ENCODE data around the gene MIA.
"Not testable (repeated sequence)": the region's sequence is repeated elsewhere in the genome, so short reads cannot be mapped to it uniquely, and the experiment has no call there.

Gene MIA

DNA sequence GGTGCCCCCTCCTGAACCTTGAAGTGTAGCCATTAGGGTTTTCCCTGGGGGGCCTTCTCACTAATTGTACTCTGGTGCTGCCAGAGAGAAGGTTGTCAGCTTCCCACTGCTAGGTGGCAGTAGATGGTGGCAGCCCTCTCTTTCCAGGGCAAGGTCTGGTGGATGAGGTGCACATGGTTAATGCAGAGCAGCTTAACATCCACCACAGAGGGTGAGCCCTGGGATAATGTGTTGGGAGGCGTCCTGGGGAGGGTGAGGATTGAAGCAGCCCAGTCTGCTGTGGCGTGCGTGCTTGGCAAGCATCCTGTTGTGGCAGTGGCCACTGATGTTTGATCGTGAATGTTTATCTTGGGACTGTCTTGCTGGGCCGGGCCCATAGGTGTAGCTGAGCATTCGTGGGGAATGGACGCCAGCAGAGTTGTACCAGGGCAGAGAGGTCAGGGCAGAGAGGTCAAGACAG, 29.5 kb downstream of the MIA start:
- no peak for DNase-seq

DNA sequence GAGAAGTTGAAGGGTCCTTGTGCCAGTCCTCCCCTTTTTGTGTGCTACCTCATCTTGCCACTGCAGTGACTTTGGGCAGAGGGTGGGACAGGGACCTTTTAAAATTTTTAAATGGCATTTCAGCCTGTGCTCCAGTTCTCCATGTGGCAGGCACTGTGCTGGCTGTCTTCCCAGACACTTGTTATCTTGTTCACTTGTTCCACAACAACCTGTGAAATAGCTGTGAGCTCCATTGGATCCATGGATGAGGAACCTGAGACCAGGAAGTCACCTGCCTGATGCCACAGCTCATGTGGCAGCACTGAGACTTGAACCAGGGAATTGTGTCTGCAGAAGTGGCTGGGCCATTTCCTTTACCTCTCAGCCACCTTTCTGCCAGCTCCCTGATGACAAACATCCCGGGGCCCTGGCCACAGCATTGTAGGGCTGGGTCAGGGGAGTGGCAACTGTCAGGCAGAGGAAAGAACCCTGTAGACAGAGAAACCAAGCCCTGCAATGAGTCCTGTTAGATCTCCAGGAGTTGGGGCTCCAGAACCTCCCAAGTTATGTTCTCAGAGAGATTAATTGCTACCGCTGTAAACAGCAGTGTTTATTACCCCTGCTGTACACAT, 30.0 kb downstream of the MIA start:
- DNase-seq: no peak

DNA sequence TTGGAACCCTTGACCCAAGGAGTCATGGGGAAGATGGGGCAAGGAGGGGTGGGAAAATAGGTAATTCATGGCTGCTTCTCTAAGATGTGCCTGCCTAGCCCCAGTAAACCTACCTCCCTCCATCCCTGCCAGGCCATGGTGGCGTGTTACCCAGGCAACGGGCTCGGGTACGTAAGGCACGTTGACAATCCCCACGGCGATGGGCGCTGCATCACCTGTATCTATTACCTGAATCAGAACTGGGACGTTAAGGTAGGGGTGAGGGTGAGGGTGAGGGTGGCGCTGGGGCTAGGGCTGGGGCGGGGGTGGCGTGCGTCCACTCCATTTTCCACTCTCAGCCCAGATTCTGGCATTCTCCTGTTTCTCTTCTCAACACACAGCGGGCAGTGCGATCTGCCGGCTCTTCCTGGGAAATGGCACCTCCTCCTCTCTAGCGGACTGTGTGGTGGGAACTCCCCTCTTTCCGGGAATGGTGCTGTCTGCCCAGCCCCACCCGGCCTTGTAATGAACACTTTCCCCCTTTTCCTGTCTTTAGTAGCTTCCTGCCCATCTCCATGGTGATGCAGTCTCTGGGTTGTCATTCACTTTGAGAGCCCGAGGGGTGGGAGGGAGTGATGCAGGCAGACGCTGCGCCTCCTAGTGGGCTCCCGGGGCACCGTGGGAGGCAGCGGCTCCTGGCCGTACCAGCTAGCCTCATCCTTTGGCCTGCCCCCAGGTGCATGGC, 31.3 kb downstream of the MIA start:
- DNase-seq: peak; percentile 82

DNA sequence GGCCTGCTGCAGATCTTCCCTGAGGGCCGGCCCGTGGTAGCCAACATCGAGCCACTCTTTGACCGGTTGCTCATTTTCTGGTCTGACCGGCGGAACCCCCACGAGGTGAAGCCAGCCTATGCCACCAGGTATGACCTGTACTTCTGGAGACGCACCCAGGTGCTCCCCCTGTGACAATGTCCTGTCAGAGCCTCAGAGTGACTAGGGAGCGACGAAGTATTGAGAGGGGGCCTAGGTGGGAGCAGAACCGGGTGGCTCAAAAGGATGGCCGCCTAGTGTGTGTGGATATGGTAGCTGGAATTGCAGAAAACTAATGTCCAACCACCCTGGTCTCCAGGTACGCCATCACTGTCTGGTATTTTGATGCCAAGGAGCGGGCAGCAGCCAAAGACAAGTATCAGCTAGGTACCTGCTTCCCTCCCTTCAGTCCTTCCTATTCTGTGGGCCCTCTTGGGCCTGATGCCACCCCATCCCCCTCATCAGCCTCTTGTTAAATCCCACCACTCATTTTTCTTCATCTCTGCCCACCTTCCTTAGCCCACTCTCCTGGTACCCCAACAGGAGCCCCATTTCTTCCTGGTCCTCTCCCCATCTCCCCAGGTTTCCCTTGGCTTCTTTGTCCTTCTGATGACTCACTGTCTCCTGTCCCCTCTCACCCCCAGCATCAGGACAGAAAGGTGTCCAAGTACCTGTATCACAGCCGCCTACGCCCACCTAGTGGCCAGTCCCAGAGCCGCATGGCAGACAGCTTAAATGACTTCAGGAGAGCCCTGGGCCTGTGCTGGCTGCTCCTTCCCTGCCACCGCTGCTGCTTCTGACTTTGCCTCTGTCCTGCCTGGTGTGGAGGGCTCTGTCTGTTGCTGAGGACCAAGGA, 32.1 kb downstream of the MIA start:
- DNase-seq: no peak

DNA sequence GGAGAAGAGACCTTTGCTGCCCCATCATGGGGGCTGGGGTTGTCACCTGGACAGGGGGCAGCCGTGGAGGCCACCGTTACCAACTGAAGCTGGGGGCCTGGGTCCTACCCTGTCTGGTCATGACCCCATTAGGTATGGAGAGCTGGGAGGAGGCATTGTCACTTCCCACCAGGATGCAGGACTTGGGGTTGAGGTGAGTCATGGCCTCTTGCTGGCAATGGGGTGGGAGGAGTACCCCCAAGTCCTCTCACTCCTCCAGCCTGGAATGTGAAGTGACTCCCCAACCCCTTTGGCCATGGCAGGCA, 32.7 kb downstream of the MIA start:
- no peak for DNase-seq

DNA sequence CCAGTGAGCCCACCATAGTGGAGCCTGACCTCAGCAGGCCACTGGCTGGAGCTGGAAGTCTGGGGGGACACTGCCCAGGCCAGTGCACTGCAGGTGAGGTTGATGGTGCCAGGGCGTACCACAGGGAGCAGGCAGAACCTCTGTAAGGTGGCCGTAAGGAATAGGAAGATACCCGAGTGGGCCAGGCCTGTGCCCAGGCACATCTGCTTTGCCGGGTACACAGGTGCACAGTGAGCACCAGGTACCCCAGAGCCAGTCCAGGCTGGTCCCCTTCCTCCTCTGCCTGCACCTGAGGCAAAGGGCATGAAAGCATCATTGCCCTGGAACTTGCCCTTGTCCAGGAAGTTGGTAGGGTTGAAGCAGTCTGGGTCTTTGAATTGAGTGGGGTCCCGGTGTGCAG, 33.2 kb downstream of the MIA start:
- DNase-seq: no peak

DNA sequence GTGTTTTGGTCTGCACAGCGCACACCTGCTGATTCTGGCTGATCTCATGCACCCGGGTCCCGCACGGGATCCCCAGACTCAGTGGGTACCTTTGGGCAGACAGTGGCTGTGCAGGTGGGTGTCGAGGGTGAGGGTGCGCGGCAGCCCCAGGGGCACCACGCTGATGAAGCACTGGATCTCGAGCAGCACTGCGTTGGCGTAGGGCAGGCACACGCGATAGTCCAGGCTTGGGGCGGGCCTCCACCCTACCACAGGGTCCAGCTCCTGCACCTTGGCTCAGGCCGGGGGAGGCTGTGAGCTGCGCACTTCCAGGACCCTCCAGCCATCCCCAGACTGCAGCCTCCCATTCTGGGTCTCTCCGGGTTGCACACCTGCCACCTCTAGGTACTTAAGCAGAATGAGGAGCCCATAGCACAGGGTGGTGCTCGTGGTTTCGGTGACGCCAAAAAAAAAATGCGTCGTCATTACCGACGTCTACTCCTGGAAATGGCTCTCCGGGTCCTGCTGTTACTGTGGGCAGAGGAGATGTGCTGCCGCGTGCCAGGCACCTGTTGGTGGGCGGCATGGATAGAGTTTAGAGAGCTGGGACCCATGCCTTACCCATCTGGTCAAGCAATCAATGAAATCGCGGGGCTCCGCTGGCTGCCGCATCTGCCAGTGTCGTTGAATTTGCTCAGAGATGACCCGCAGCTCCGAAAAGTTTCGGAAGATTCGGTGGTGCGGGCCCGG, 34.2 kb downstream of the MIA start:
- no peak for DNase-seq

DNA sequence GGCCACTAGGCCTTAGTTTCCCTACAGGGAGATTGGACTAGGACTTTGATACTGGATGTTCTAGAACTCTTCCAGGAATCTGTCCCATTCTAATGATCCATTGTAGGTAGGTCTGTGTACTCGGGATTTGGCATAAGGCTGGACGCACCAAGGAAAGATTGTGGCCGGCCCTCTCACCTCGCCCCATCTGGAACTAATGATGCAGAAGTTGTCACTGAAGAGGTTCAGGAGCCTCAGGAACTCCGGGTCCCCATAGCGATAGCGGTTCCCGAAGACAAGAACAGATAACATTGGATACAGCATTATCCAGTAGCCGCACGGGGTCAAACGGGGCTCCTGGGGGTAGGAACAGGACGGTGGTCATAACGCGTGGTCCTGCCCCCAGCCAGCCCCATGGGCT, 34.8 kb downstream of the MIA start:
- no peak for DNase-seq

DNA sequence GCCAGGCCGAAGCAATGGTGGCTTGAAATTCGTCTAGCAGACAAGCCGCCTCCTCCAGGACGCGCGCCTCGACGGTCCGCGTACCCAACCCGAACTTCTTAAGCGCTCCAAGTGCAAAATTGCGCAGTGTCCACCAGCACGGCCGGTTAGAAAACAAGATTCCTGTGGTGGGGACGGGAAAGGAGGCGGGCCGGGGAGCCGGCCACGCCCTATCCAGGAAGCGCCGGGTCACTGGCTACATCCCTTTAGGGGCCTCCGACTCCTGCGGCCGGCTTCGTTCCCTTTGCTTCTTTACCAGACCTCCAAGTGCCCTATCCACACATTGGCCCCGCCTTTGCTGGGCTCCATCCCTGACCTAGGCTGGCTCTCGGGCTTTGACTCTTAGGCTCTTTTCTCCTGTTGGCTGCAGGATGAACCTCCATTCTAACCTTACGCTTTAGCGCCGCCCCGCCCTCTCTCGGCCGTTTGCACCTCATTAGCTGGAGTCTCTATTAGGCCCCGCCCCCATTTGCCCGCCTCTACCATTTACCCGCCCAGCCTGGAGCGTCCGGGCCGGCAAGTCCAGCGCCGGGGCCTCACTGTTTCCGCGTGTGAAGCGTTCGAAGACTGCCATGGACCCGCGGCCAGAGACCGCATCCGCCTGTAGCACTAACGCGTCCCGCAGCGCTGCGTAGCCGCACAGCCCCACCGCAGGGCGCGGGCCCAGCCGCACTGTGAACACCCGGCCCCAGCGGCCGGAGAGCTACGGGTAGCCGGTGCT, 35.5 kb downstream of the MIA start:
- not testable (repeated sequence) for DNase-seq

DNA sequence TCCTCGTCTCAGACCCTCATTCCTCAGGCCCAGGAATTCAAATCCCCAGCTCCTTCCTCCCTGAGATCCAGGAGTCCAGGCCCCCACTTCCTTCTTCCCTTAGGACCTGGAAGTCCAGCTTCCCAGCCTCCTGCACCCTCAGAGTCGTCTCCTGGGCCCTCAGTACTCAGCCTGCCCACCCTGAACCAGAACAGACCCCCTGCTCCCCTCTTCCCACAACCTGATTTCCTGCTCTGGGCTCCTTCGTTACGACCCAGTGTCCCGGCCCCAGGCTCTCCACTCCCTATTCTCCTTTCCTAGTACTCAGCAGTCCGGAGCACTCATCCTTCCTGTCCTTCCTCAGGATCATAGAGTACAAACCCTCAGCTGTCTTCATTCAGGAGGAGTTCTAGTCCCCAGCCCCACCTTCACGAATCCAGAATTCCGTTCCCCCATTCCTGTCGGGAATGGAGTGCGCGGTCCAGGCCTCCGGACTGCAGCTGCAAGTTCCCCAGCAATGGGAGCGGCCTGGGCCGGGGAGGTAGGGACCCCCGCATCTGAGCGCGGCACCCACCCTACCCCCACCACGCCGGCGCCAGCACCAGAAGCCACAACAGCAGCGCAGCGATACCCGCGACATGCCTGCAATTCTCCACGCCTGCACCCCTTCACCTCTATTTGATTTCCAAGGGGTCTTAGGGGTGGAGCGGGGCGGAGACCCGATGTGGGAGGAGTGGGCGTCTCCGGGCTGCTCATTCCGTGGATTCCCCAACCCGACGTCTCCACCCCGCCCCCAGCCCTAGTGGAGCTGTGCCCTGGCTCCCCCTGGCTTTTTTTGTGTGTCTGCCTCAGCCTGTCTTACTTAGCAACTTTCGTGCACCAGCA, 36.4 kb downstream of the MIA start:
- DNase-seq: no peak

DNA sequence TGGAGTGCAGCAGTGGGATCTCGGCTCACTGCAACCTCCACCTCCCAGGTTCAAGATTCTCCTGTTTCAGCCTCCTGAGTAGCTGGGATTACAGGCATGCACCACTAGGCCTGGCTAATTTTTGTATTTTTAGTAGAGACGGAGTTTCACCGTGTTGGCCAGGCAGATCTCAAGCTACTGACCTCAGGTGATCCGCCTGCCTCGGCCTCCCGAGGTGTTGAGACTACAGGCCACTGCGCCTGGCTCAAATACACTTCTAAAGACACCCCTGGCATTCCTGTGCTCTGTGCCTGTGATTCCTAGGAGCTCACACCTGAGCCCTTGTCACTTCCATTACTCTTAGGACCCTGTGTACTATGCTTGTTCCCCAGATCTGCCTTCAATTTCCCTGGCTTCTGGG, 37.2 kb downstream of the MIA start:
- DNase-seq: not testable (repeated sequence)

DNA sequence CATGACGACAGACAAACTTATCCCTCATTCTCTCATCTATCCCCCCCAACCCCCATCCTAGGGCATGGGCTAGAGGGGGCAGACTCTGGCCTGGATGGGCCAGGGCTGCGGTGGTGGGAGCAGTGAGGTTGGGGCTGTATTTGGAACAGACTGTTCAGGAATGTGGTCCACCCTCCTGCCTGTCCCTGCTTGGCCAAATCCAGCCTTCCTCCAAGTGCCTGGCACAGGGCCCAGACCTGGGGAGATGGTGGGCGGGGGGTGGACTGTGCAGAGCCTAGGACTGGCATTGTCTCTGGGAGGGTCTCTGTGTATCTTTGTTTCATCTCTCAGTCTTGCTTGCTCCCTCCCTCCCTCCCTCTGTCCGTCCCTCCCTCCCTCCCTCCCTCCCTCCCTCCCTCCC, 37.9 kb downstream of the MIA start:
- DNase-seq: no peak

DNA sequence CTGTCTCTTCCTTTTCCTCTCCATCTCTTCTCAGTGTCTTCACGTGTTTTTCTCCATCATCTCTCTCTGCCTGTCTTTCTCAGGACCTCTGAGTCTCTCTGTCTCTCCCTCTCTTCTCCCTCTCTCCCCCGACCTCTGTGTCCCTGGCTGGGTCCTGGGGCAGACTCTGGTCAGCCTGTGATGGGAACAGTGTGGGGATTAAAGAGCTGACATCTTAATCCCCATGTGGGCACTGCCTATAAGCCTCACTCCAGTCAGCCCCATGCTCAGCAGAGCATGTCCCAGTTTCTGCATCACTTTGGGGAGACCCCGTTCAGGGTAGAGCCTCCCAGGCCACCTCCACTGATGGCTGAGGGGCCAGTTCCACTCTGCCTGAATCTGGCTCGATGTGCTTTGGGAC, 39.9 kb downstream of the MIA start:
- DNase-seq: no peak

DNA sequence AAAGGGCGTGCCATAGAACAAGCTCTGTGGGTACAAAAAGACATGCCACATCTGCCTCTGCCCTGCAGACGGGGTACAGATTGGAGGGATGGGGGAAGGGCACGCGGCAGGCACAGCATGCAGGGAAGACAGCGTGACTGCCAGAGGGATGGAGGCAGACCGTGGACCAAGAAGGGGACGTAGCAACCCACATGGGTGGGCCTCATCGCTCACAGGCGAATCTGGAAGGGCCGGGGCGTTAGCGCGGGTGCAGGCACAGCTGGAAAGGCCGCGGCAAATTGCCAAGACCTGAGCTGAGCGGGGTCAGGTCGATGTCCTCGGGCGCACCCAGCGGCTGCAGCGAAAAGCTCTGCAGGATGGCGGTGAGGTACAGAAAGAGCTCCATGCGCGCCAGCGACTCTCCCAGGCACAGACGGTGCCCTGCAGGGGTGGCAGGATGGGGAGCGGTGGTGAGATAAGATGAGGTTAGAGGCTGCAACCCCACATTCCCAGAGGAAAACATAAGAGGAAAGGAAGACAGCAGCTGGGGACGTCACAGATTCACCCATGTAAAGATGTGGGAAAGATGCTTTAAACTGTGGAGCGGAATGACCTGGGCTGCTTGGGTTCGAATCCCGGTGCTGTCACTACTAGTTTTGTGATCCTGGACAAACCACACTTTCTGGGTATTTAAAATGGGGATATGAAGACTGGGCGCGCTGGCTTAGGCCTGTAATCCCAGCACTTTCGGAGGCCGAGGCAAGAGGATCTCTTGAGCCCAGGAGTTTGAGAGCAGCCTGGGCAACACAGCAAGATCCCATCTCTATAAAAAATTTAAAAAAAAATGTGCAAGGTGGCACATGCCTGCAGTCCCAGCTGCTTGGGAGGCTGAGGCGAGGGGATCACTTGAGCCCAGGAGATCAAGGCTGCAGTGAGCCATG, 43.4 kb downstream of the MIA start:
- DNase-seq: peak; percentile 80

DNA sequence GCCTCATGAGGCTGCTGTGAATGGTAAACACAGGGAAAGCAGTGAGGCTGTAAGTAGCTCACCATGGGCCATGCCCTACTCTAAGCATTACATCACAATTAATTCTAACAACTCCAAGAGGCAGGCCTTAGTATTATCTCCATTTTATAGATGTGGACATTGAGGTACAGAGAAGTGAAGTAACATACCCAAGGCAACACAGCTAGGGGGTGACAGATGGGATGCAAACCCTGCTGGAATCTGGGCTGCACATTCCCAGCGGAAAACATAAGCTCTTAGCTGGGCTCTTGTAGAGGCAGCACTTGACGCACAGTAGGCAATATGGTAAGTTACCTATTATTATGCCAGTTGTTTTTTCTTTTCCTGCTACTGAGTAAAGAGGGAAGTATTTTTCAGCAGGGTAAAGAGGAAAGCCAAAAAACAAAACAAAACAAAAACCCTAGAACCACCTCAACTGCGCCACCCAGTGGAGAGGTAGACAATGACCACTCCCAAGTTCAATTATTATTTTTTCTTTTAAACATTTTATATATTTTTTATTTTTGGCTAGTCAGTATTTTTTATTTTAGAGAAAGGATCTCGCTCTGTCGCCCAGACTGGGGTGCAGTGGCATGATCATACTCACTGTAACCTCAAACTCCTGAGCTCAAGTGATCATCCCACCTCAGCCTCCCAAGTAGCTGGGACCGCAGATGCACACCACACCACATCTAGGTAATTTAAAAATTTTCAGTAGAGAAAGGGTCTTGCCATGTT, 44.3 kb downstream of the MIA start:
- DNase-seq: not testable (repeated sequence)

DNA sequence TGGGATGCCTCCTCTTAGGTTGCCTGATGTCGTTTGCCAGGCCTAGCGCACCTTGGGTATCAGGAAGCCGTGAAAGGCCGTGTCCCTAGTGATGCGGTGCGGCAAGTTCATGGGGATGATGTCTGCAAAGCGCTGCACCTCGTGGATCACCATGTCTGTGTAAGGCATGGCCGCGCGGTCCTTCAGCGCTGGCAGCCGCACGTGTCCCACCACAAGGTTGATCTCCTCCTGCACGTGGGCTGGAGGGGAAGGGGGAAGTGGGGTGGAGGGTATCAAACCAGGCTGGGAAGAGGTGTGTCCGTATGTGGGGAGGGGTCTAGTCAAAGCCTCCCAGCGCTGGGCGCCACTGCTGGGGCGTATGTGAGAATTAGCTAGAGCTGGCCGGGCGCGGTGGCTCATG, 46.8 kb downstream of the MIA start:
- DNase-seq: no peak

DNA sequence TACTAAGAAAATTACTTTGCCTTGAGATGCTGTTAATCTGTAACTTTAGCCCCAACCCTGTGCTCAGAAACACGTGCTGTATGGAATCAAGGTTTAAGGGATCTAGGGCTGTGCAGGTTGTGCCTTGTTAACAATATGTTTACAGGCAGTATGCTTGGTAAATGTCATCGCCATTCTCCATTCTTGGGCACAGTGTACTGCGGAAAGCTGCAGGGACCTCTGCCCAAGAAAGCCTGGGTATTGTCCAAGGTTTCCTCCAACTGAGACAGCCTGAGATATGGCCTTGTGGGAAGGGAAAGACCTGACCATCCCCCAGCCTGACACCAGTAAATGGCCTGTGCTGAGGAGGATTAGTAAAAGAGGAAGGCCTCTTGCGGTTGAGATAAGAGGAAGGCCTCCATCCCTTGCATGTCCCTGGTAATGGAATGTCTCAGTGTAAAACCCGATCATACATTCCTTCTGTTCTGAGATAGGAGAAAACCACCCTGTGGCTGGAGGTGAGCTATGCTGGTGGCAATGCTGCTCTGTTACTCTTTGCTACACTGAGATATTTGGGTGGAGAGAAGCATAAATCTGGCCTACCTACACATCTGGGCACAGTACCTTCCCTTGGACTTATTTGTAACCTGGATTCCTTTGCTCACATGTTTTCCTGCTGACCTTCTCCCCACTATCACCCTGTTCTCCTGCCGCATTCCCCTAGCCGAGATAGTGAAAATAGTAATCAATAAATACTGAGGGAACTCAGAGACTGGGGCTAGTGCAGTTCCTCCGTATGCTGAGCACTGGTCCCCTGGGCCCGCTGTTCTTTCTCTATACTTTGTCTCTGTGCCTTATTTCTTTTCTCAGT, 47.6 kb downstream of the MIA start:
- DNase-seq: not testable (repeated sequence)

DNA sequence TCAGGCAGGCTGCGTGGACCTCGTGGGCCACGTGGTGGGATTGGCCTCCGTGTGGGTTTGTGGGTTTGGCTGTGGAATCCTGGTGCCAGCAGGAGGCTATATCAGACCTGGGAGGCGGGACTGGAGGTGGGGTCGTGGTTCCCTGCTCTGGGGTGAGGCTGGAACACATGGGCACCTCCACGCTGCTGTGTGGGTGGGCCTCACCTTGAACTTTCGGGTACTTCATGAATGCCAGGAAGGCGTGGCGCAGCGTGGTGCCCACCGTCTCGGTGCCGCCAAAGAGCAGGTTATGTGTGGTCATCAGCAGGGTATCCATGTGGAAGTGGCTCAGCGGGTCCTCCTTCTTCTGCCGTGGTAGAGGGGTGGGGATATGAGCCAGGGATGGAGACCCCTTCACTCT, 49.6 kb downstream of the MIA start:
- not testable (repeated sequence) for DNase-seq
